Cardiac fibroblast (primary cell): ENCODE results near the gene HOXB6.

Experiments used
- DNase-seq, 2 donors: peaks; one replicate each; pipeline versions ENCODE4 v3.0.0 to v3.0.0-alpha.2; 2010; ENCODE audit warnings: low read depth in 2 of 2
- H3K4me3 ChIP-seq, 2 donors: replicated peaks in 1 of 2; 1 replicate in 1 of 2; 2 replicates in 1 of 2; pipeline ENCODE4 v1.5.1; 2011; ENCODE audit warnings: low read depth in 2 of 2, low read length in 2 of 2, mild to moderate bottlenecking in 2 of 2, moderate library complexity in 1 of 2
- TF ChIP-seq, protein P1 (sequence below): IDR thresholded peaks from one replicate; pipeline ENCODE4 v1.5.1; 2011; ENCODE audit warnings: low read depth, mild to moderate bottlenecking, low read length, inconsistent platforms

The HOXB6 gene

DNA sequence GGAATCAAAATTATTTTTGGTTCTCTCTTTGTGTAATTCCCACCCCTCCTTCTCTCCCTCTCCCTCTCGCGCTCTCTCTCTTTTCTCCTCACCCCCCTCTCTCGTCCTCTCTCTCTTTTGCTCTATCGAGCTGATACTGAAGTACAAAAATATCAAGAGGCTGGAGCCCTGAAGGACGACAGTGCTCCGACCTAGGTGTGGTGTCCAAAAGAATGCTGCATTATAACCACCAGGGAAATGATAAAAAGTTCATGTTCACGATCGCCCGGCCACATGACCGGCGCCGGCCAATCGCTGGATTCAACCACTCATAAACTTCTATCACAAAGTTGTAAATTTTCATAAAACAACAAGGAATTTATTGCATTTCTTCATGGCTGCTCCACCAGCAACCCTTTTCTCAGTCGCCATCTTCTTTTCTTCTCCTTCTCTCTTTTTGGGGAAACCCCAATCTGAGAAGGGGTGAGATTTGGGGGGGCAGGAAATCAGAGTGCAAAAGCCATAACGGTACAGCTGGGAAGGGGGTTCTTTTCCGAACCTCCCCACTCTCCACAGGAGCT lies at the start of gene HOXB6:
Gene HOXB6, minus strand, starts transcription at position 217 of the 560 bp plus-strand sequence. CDS start 6,836 bp downstream, outside the sequence.
- H3K4me3 ChIP-seq: no peak within 1 kb of the TSS
- DNase-seq: no peak
- TF ChIP-seq, protein P1, sequence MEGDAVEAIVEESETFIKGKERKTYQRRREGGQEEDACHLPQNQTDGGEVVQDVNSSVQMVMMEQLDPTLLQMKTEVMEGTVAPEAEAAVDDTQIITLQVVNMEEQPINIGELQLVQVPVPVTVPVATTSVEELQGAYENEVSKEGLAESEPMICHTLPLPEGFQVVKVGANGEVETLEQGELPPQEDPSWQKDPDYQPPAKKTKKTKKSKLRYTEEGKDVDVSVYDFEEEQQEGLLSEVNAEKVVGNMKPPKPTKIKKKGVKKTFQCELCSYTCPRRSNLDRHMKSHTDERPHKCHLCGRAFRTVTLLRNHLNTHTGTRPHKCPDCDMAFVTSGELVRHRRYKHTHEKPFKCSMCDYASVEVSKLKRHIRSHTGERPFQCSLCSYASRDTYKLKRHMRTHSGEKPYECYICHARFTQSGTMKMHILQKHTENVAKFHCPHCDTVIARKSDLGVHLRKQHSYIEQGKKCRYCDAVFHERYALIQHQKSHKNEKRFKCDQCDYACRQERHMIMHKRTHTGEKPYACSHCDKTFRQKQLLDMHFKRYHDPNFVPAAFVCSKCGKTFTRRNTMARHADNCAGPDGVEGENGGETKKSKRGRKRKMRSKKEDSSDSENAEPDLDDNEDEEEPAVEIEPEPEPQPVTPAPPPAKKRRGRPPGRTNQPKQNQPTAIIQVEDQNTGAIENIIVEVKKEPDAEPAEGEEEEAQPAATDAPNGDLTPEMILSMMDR: no peak

DNA sequence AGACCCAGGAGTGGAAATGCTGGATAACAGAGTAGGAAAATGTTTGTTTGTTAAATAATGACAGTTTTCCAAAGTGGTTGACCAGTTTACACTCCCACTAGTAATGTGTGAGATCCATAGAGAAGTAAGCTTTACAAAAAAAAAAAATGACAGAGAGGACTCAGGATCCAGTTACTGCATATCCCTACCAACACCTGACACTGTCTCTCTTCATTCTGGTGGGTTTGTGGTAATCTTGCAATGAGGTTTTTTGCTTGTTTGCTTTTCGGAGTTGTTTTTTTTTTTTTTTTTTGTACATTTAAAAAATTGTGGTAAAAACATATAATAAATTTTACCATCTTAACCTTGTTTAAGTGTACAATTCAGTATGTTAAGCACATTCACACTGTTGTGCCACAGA lies 45.0 kb upstream of the HOXB6 start:
- DNase-seq: no peak
- TF ChIP-seq, protein P1: no peak
- no peak overlapping the region for H3K4me3 ChIP-seq

DNA sequence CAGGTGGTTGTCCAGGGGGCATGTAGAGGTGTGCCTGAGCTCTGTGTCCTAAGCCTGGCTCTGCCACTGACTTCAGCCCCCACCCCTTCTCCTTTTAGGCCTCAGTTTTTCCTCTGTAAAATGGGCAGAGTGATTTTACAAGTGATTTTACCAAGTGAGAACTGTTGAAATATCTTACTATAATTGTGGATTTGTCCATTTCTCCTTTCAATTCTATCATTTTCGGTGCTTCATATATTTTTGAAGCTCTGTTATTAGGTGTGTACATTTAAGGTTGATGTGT lies 43.1 kb upstream of the HOXB6 start:
- no peak overlapping the region for H3K4me3 ChIP-seq
- DNase-seq: no peak
- TF ChIP-seq, protein P1: no peak

DNA sequence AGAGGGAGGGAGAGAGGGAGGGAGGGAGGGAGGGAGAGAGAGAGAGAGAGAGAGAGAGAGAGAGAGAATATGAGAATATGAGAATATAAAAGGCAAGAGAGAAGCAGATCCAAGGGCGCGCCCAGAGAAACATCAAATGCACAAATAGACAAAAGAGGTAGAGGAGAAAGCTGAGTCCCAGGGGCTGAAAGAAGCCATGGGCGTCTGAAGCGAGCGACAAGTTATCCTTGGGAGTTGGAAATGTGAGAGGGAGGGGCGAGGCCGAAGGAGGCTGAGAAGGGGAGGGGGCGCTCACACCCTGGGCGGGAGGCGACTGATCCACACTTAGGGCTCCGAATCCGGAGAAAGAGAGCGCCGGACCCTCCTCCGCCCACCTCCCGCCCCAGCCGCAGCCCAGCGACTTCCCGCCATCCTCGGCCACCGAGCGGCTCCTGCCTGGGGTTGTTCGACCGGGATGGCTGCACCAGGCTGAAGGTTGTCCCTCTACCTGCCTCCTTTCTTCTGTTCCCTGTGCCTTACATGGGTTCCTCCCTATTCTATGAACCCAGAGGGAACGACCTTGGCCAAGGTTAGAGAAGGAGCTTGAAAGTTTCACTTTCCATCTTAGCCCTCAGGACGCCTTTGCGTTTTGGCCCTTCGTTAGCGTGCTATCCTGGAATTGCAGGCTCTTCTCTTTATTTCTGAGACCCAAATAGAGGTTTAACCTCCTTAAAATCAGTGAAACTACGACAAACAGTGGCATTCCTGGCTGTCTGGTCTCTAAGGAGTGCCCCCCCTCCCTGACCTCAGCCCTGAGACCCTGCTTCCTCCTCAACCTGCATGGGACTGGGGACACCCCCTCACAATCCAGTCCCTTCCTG lies 42.5 kb upstream of the HOXB6 start:
- H3K4me3 ChIP-seq: peak overlapping the region; percentile 33 to 44
- DNase-seq: no peak
- TF ChIP-seq, protein P1: no peak

DNA sequence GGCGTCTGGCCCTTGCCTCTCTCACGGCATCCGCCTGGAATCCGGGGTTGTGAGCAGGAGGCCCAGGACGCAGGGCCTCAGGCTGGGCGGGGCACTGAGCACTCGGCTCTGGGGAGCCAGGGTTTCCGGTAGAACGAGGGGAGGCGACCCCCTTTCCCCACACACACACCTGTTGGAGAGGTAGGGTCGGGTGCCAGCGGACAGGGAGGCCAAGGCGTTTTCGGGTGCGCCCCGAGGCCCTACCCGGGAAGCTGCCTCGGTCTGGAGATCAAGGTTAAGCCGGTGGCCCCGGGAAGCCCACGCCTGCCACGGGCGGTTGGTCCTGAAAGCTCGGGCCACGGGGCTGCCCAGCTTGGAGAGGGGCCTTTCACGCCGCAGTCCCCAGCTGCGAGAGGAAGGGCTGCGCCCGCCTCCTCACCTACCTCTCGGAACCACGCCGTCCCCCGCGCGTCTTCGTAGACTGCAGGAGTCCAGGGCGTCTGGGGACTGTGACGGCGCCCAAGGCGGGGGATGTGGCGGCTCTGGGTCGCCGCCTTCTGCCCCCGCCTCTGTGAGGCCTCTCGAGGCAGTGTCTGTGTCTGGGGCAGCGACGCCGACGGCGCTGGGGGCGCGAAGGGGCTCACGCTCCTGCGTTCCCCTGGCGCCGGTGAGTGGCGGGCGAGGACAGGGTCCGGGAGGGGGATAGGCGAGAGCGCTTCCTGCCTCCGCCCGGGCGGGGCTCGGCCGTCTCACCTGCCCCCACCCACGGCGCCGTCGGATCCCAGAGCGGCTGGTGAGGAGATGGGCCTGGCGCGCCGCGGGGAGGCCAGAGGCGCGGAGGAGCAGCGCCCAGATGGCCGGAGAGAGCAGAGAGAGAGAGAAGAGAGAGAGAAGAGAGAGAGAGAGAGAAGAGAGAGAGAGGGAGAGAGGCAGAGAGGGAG lies 41.7 kb upstream of the HOXB6 start:
- no peak for DNase-seq
- H3K4me3 ChIP-seq: no peak overlapping the region
- TF ChIP-seq, protein P1: no peak

DNA sequence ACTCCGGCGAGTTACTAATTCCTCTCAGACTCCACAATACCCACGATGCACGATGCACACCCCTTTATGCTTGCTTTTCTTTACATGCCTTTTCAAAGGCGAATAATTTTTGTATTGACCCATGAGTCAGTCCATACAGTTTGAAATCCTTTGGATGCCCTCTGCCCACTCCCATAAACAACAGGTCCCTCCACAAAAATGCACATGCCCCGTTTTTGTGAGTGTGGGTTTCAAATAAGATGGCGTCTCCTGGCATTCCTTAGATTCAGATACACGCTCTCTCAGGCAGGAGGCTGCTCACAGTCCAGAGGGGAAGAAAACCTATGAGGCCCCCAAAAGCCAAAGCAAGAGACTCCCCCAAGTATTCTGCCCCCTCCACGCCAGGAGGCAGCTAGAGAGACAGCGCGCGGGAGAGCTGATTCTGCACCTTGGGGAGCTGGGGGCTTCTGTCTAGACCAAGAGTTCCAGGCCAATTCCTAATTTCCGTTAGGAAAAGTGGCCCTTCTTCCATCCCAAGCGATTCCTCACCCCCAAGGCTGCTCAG lies 40.9 kb upstream of the HOXB6 start:
- DNase-seq: no peak
- no peak overlapping the region for H3K4me3 ChIP-seq
- TF ChIP-seq, protein P1: no peak
